WI38 (cell line): Measurements from ENCODE around the gene CCDC137.
"Not testable (repeated sequence)": the region's sequence is repeated elsewhere in the genome, so short reads cannot be mapped to it uniquely, and the experiment has no call there.

Experiments used
- H3K4me3 ChIP-seq: 2 replicates; pipeline ENCODE4 v1.5.1; 2011; ENCODE audit warnings: low read depth, mild to moderate bottlenecking, control low read depth, low read length
- TF ChIP-seq, protein P1 (sequence below): IDR thresholded peaks from 2 replicates; pipeline ENCODE4 v1.5.1; 2012; ENCODE audit warnings: low read depth, mild to moderate bottlenecking, control low read depth, low read length

Gene CCDC137, protein sequence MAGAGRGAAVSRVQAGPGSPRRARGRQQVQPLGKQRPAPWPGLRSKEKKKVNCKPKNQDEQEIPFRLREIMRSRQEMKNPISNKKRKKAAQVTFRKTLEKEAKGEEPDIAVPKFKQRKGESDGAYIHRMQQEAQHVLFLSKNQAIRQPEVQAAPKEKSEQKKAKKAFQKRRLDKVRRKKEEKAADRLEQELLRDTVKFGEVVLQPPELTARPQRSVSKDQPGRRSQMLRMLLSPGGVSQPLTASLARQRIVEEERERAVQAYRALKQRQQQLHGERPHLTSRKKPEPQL

GRCh38 chr17:81666342-81667191 lies at the start of gene CCDC137, which contains the start of gene OXLD1:
TSS of gene CCDC137 (plus strand) at chr17:81666737. CDS start at chr17:81666767, 30 bp downstream.
TSS of gene OXLD1 (minus strand) at chr17:81666605. CDS start at chr17:81666577, 28 bp downstream.
- TF ChIP-seq, protein P1, sequence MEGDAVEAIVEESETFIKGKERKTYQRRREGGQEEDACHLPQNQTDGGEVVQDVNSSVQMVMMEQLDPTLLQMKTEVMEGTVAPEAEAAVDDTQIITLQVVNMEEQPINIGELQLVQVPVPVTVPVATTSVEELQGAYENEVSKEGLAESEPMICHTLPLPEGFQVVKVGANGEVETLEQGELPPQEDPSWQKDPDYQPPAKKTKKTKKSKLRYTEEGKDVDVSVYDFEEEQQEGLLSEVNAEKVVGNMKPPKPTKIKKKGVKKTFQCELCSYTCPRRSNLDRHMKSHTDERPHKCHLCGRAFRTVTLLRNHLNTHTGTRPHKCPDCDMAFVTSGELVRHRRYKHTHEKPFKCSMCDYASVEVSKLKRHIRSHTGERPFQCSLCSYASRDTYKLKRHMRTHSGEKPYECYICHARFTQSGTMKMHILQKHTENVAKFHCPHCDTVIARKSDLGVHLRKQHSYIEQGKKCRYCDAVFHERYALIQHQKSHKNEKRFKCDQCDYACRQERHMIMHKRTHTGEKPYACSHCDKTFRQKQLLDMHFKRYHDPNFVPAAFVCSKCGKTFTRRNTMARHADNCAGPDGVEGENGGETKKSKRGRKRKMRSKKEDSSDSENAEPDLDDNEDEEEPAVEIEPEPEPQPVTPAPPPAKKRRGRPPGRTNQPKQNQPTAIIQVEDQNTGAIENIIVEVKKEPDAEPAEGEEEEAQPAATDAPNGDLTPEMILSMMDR, result no peak
- peak within 1 kb of the TSS; percentile 80 for H3K4me3 ChIP-seq

GRCh38 chr17:81616877-81617276 lies 49.7 kb upstream of the CCDC137 start:
- H3K4me3 ChIP-seq, result no peak overlapping the region
- TF ChIP-seq, protein P1, result no peak

DNA sequence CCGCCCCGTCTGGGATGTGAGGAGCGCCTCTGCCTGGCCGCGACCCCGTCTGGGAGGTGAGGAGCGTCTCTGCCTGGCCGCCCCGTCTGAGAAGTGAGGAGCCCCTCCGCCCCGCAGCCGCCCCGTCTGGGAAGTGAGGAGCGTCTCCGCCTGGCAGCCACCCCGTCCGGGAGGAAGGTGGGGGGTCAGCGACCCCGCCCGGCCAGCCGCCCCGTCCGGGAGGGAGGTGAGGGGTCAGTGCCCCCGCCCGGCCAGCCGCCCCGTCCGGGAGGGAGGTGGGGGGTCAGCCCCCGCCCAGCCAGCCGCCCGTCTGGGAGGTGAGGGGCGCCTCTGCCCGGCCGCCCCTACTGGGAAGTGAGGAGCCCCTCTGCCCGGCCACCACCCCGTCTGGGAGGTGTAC lies 48.2 kb upstream of the CCDC137 start:
- not testable (repeated sequence) for H3K4me3 ChIP-seq

GRCh38 chr17:81621494-81622130 lies 44.9 kb upstream of the CCDC137 start:
- TF ChIP-seq, protein P1, result no peak
- H3K4me3 ChIP-seq, result no peak overlapping the region

DNA sequence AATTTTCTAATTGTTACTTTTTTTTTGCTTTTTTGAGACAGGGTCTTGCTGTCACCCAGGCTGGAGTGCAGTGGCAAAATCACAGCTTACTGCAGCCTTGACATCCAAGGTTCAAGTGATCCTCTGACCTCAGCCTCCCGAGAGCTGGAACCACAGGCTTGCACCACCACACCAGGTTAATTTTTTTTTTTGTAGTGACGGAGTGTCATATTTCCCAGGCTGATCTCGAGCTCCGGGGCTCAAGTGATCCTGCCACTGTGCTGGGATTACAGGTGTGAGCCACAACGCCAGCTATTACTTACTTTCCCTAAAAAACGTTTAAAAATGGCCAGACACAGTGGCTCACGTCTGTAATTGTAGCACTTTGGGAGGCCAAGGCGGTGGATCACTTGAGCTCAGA lies 36.3 kb upstream of the CCDC137 start:
- TF ChIP-seq, protein P1, result no peak
- H3K4me3 ChIP-seq, result no peak overlapping the region

DNA sequence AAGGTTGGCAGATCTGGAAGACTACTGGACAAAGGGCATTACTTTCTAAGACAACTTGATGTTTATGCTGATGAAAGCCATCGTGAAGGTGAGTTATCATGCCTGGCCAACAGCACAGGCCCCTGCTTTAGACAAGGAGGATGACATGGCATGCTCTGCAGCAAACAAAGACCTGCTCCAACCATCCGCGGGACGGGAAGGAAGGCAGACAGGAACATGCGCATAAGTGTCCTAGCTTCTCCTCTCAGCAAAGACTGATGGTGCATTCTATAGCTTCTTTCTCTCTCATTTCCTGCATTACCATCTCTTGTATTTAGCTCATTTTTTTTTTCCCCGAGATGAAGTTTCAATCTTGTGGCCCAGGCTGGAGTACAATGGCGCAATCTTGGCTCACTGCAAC lies 35.1 kb upstream of the CCDC137 start:
- no peak overlapping the region for H3K4me3 ChIP-seq
- TF ChIP-seq, protein P1, result no peak

DNA sequence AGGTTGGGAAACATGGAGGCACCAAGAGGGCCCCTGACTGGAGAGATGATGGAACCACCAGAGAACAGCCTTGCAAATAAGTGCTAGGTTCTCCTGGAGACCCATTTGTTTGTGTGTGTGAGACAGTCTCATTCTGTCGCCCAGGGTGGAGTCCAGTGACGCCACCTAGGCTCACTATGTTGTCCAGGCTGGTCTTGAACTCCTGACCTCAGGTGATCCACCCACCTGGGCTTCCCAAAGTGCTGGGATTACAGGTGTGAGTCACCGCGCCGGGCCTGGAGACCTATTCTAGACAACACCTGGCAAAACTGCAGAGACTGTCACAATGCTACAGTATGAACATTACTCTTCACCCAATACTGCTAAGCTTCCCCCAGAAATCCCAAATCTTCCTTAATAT lies 31.1 kb upstream of the CCDC137 start:
- TF ChIP-seq, protein P1, result no peak
- peak overlapping the region; percentile 79 for H3K4me3 ChIP-seq
